ENCODE results near the gene HAGHL. TPM values are rescaled to one million over a fixed set of nuclear protein-coding genes. Genes with fewer than 3 reads are reported as not detected.

Gene HAGHL
- total and polyA plus RNA-seq, 10 donors: 7.7 to 75.8 (median 20.3) TPM

DNA sequence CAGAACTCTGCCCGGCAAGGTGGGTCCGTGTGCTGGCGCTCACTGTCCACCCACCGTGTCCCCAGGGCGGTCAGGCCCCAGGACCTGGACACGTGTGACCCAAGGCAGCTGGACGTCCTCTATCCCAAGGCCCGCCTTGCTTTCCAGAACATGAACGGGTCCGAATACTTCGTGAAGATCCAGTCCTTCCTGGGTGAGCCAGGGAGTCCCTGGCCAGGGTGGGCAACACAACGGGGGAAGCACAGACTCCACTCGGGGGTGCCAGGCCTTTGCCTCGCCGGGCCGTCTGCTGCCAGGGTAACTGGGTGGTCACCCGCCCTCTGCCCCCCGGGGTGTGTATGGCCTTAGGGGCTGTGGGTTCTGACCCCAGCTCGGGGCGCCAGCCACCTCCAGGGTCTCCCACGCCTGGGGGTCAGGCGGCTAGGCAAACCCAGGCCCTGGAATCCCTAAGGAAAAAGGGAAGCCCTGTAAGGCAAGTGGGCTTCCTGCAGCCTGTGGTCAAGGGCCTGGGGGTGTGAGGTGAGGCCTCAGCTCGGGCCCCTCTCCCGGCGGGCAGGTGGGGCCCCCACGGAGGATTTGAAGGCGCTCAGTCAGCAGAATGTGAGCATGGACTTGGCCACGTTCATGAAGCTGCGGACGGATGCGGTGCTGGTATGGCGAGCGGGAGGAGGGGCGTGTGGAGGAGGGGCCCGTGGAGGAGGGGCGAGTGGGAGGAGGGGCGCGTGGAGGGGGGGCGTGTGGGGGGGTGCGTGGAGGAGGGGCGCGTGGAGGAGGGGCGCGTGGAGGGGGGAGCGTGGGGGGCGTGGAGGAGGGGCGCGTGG, 40.1 kb downstream of the HAGHL start:
- TF ChIP-seq POLR2AphosphoS5 (IDR thresholded peaks at IDR 0.05) (no peak), POLR2A (IDR thresholded peaks at IDR 0.05) (no peak)
- TF ChIP-seq, protein P1, sequence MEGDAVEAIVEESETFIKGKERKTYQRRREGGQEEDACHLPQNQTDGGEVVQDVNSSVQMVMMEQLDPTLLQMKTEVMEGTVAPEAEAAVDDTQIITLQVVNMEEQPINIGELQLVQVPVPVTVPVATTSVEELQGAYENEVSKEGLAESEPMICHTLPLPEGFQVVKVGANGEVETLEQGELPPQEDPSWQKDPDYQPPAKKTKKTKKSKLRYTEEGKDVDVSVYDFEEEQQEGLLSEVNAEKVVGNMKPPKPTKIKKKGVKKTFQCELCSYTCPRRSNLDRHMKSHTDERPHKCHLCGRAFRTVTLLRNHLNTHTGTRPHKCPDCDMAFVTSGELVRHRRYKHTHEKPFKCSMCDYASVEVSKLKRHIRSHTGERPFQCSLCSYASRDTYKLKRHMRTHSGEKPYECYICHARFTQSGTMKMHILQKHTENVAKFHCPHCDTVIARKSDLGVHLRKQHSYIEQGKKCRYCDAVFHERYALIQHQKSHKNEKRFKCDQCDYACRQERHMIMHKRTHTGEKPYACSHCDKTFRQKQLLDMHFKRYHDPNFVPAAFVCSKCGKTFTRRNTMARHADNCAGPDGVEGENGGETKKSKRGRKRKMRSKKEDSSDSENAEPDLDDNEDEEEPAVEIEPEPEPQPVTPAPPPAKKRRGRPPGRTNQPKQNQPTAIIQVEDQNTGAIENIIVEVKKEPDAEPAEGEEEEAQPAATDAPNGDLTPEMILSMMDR (IDR thresholded peaks at IDR 0.05 in 8 of 11, conservative IDR thresholded peaks at IDR 0.05 in 3 of 11): no peak
- no peak overlapping the region for H3K4me3 ChIP-seq
- H3K27me3 ChIP-seq (replicated peaks in 1 of 7): peaks cover 0 to 75% (median 15%) of the 10 kb centered on the region in 7 donors
- H3K27ac ChIP-seq: no peak overlapping the region
- intact Hi-C loops (cut with DNase I; ENCODE audit: low total_unique reads): no loop called here
- no peak for DNase-seq
- no peaks in the 10 kb centered on the region for H3K36me3 ChIP-seq
- no peaks in the 10 kb centered on the region for H3K4me1 ChIP-seq
- no peaks in the 10 kb centered on the region for H3K9me3 ChIP-seq
- WGBS, 5 donors: 66 to 88% (median 76%) methylated on average over 10 to 38 of the region's 48 CpGs

DNA sequence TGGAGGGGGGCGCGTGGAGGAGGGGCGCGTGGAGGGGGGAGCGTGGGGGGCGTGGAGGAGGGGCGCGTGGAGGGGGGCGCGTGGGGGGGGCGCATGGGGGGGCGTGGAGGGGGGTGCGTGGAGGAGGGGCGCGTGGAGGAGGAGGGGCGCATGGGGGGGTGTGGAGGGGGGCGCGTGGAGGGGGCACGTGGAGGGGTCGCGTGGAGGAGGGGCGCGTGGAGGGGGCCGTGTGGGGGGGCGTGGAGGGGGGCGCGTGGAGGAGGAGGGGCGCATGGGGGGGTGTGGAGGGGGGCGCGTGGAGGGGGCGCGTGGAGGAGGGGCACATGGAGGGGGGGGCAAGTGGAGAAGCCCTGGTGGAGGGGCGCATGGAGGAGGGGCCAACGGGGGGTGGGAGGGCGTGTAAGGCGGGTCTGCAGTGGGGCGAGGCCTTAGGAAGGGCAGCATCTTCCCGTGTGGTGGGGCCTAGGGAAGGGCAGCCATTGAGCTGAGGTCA, 40.9 kb downstream of the HAGHL start:
- TF ChIP-seq, protein P1 (IDR thresholded peaks at IDR 0.05 in 8 of 11, conservative IDR thresholded peaks at IDR 0.05 in 3 of 11): no peak
- TF ChIP-seq POLR2AphosphoS5 (IDR thresholded peaks at IDR 0.05) (no peak), POLR2A (IDR thresholded peaks at IDR 0.05) (no peak)
- H3K27me3 ChIP-seq (replicated peaks in 1 of 7): peaks cover 0 to 68% (median 8%) of the 10 kb centered on the region in 7 donors
- no peaks in the 10 kb centered on the region for H3K36me3 ChIP-seq
- 40 to 83% (median 76%) methylated on average over 6 to 20 of the region's 38 CpGs for WGBS, 5 donors
- H3K27ac ChIP-seq: no peak overlapping the region
- no peak for DNase-seq
- H3K4me3 ChIP-seq: no peak overlapping the region
- intact Hi-C loops (cut with DNase I; ENCODE audit: low total_unique reads): no loop called here
- no peaks in the 10 kb centered on the region for H3K4me1 ChIP-seq
- no peaks in the 10 kb centered on the region for H3K9me3 ChIP-seq

DNA sequence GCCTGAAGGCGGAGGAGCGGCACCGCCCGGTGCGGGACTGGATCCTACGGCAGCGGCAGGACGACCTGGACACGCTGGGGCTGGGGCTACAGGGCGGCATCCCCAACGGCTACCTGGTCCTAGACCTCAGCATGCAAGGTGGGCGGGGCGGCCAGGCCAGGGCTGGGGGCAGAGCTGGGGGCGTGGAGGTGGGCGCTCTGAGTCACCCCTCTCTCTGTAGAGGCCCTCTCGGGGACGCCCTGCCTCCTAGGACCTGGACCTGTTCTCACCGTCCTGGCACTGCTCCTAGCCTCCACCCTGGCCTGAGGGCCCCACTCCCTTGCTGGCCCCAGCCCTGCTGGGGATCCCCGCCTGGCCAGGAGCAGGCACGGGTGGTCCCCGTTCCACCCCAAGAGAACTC, 41.5 kb downstream of the HAGHL start:
- peaks cover 0 to 61% (median 4%) of the 10 kb centered on the region in 7 donors for H3K27me3 ChIP-seq (replicated peaks in 1 of 7)
- TF ChIP-seq POLR2A (IDR thresholded peaks at IDR 0.05) (no peak), POLR2AphosphoS5 (IDR thresholded peaks at IDR 0.05) (no peak)
- TF ChIP-seq, protein P1 (IDR thresholded peaks at IDR 0.05 in 8 of 11, conservative IDR thresholded peaks at IDR 0.05 in 3 of 11): no peak
- no peaks in the 10 kb centered on the region for H3K36me3 ChIP-seq
- no peaks in the 10 kb centered on the region for H3K4me1 ChIP-seq
- no peak for DNase-seq
- intact Hi-C loops (cut with DNase I; ENCODE audit: low total_unique reads): no loop called here
- H3K9me3 ChIP-seq: no peaks in the 10 kb centered on the region
- no peak overlapping the region for H3K4me3 ChIP-seq
- no peak overlapping the region for H3K27ac ChIP-seq
- 71 to 95% (median 80%) methylated on average over 8 to 21 of the region's 21 CpGs for WGBS, 5 donors

DNA sequence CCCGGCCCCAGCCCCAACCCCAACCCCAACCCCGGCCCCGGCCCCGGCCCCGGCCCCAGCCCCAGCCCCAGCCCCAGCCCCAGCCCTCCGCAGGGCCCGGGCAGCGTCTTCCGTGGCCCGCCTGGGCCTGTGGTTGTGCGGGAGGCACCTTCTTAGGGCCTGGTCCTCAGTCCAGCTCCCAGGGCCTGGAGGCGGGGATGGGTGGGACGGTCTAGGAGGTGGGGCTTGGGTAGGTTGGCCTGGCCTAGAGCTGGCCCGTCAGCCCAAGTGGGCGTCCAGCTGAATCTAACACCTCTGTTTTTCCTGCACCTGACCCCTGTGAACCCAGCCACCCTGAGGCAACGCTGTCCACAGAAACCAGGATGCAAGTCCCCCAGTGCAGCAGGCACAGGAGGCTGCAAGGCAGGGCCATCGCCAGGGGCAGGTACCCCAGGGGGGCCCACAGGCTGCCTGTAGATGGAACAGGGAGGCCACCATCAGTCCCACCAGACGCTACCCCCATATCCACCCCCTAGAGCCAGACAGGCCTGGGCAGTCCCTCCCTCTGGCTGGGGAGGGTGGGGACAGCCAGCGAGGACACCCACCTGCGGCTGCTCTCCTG, 42.4 kb downstream of the HAGHL start:
- no peak for DNase-seq

More for the DNA sequence above, 42.4 kb downstream of the HAGHL start:
- Histone ChIP-seq H3K27me3 (replicated peaks in 1 of 7) (peaks cover 0 to 58% (median 4%) of the 10 kb centered on the region in 7 donors), H3K27ac (no peak overlapping the region), H3K9me3 (no peaks in the 10 kb centered on the region), H3K4me1 (no peaks in the 10 kb centered on the region), H3K36me3 (no peaks in the 10 kb centered on the region), H3K4me3 (no peak overlapping the region)
- TF ChIP-seq, protein P1 (IDR thresholded peaks at IDR 0.05 in 8 of 11, conservative IDR thresholded peaks at IDR 0.05 in 3 of 11): no peak
- no peak for TF ChIP-seq POLR2A (IDR thresholded peaks at IDR 0.05)
- no peak for TF ChIP-seq POLR2AphosphoS5 (IDR thresholded peaks at IDR 0.05)
- intact Hi-C loops (cut with DNase I; ENCODE audit: low total_unique reads): no loop called here
- 37 to 94% (median 69%) methylated on average over 4 to 20 of the region's 20 CpGs for WGBS, 5 donors

Data from spleen (tissue), 11 donors.